Measurements from ENCODE around the gene SLC5A9. TPM values are rescaled to one million over a fixed set of nuclear protein-coding genes. Genes with fewer than 3 reads are reported as not detected.

The SLC5A9 gene
- total and polyA plus RNA-seq, 10 of the 15 experiments (the other 5 are each of a cell fraction or from before 2014, with no cell fraction given): 0.03 TPM; not detected in 9

DNA sequence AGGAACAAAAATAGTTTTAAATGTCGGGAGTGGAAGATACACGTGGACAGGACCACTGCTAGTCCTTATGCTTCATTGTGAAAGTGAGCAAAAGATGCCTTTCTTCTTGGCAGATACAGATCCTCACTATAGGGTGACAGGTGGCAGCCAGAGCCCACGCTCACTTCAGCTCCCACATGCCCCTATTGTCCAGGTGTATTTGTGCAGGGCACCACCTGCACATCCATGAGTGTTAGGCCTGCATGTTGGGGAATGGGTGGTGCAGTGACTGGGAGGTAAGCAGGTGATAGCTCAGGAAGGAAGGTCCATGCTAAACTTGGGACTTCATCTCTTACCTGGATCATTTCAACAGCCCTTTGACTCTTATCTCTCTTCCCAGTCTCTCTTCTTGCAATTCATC is 27.4 kb downstream of the SLC5A9 start:
- Histone ChIP-seq H3K79me2 (ENCODE audit: control insufficient read depth, insufficient read depth, low read length) (no peaks in the 10 kb centered on the region), H3K36me3 (ENCODE audit: control insufficient read depth in 2 of 2, insufficient read depth in 2 of 2, low read length in 1 of 2) (no peaks in the 10 kb centered on the region), H4K20me1 (ENCODE audit: control insufficient read depth, insufficient read depth) (no peaks in the 10 kb centered on the region; the same call in 1 of the 2 replicates), H3K4me2 (ENCODE audit: control insufficient read depth, insufficient read depth) (no peak overlapping the region), H3K27ac (ENCODE audit: control insufficient read depth, insufficient read depth) (no peak overlapping the region), H3K4me1 (ENCODE audit: control insufficient read depth, insufficient read depth, low read length) (no peaks in the 10 kb centered on the region), H3K9me3 (replicated peaks; ENCODE audit: control insufficient read depth, insufficient read depth, low read length) (no peaks in the 10 kb centered on the region), H3K27me3 (replicated peaks in 1 of 2; ENCODE audit: control insufficient read depth in 2 of 2, insufficient read depth in 2 of 2, low read length in 1 of 2) (no peaks in the 10 kb centered on the region), H3K9ac (ENCODE audit: control insufficient read depth, insufficient read depth, low read length) (no peak overlapping the region), H2AFZ (ENCODE audit: control insufficient read depth, low read depth, low read length) (no peak overlapping the region), H3K4me3 (no peak overlapping the region)
- 5% methylated on average over 3 of the region's 3 CpGs for WGBS (ENCODE audit: insufficient coverage, insufficient replicate concordance, low lambda C conversion rate, missing lambda C conversion rate)
- ChIA-PET RAD21 (ENCODE audit: unreplicated experiment) (no interaction called here), SMC1A (ENCODE audit: uncharacterized antibody, unreplicated experiment) (no interaction called here), CTCF (interaction anchor here (0.7 kb wide), 1 partner anchor 281 kb away, joined by 3 read pairs; no protein-coding TSS in a partner anchor), POLR2A (no interaction called here)
- intact Hi-C loops (cut with micrococcal nuclease; ENCODE audit: unreplicated experiment) (no loop called here), in situ Hi-C loops (cut with MboI) (no loop called here)
- ATAC-seq (no peak), FAIRE-seq (no peak), DNase-seq (ENCODE audit: low read depth, low spot score) (no peak)
- no TSS peak for BruUV-seq (replicated peaks)
- TF ChIP-seq, protein P1, sequence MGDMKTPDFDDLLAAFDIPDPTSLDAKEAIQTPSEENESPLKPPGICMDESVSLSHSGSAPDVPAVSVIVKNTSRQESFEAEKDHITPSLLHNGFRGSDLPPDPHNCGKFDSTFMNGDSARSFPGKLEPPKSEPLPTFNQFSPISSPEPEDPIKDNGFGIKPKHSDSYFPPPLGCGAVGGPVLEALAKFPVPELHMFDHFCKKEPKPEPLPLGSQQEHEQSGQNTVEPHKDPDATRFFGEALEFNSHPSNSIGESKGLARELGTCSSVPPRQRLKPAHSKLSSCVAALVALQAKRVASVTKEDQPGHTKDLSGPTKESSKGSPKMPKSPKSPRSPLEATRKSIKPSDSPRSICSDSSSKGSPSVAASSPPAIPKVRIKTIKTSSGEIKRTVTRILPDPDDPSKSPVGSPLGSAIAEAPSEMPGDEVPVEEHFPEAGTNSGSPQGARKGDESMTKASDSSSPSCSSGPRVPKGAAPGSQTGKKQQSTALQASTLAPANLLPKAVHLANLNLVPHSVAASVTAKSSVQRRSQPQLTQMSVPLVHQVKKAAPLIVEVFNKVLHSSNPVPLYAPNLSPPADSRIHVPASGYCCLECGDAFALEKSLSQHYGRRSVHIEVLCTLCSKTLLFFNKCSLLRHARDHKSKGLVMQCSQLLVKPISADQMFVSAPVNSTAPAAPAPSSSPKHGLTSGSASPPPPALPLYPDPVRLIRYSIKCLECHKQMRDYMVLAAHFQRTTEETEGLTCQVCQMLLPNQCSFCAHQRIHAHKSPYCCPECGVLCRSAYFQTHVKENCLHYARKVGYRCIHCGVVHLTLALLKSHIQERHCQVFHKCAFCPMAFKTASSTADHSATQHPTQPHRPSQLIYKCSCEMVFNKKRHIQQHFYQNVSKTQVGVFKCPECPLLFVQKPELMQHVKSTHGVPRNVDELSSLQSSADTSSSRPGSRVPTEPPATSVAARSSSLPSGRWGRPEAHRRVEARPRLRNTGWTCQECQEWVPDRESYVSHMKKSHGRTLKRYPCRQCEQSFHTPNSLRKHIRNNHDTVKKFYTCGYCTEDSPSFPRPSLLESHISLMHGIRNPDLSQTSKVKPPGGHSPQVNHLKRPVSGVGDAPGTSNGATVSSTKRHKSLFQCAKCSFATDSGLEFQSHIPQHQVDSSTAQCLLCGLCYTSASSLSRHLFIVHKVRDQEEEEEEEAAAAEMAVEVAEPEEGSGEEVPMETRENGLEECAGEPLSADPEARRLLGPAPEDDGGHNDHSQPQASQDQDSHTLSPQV (IDR thresholded peaks at IDR 0.05): no peak
- TF ChIP-seq, protein P2, sequence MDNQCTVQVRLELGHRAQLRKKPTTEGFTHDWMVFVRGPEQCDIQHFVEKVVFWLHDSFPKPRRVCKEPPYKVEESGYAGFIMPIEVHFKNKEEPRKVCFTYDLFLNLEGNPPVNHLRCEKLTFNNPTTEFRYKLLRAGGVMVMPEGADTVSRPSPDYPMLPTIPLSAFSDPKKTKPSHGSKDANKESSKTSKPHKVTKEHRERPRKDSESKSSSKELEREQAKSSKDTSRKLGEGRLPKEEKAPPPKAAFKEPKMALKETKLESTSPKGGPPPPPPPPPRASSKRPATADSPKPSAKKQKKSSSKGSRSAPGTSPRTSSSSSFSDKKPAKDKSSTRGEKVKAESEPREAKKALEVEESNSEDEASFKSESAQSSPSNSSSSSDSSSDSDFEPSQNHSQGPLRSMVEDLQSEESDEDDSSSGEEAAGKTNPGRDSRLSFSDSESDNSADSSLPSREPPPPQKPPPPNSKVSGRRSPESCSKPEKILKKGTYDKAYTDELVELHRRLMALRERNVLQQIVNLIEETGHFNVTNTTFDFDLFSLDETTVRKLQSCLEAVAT (IDR thresholded peaks at IDR 0.05): no peak
- TF ChIP-seq POLR2AphosphoS5 (IDR thresholded peaks at IDR 0.05; ENCODE audit: low read length) (no peak), CBX3 (IDR thresholded peaks at IDR 0.05; ENCODE audit: borderline replicate concordance, low read depth) (no peak), JUND (IDR thresholded peaks at IDR 0.05; ENCODE audit: low read depth, low read length) (no peak), BRCA1 (IDR thresholded peaks at IDR 0.05; ENCODE audit: low read depth, low read length) (no peak), ATF7 (IDR thresholded peaks at IDR 0.05; ENCODE audit: low read depth) (no peak), NFYA (IDR thresholded peaks at IDR 0.05; ENCODE audit: borderline replicate concordance, low read depth, low read length) (no peak), ZNF274 (IDR thresholded peaks at IDR 0.05; ENCODE audit: insufficient read depth, insufficient read length) (no peak), RAD51 (IDR thresholded peaks at IDR 0.05) (no peak), TCF12 (IDR thresholded peaks at IDR 0.05; ENCODE audit: low read depth, low read length) (no peak), CHD2 (IDR thresholded peaks at IDR 0.05; ENCODE audit: borderline replicate concordance, low read depth, low read length) (no peak), NR2F1 (conservative IDR thresholded peaks at IDR 0.05) (no peak), NR2C2 (IDR thresholded peaks at IDR 0.05; ENCODE audit: borderline replicate concordance, control insufficient read depth, insufficient read length, low read depth) (no peak)
- TF ChIP-seq, protein P3, sequence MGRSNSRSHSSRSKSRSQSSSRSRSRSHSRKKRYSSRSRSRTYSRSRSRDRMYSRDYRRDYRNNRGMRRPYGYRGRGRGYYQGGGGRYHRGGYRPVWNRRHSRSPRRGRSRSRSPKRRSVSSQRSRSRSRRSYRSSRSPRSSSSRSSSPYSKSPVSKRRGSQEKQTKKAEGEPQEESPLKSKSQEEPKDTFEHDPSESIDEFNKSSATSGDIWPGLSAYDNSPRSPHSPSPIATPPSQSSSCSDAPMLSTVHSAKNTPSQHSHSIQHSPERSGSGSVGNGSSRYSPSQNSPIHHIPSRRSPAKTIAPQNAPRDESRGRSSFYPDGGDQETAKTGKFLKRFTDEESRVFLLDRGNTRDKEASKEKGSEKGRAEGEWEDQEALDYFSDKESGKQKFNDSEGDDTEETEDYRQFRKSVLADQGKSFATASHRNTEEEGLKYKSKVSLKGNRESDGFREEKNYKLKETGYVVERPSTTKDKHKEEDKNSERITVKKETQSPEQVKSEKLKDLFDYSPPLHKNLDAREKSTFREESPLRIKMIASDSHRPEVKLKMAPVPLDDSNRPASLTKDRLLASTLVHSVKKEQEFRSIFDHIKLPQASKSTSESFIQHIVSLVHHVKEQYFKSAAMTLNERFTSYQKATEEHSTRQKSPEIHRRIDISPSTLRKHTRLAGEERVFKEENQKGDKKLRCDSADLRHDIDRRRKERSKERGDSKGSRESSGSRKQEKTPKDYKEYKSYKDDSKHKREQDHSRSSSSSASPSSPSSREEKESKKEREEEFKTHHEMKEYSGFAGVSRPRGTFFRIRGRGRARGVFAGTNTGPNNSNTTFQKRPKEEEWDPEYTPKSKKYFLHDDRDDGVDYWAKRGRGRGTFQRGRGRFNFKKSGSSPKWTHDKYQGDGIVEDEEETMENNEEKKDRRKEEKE (IDR thresholded peaks at IDR 0.05): no peak
- TF ChIP-seq, protein P4, sequence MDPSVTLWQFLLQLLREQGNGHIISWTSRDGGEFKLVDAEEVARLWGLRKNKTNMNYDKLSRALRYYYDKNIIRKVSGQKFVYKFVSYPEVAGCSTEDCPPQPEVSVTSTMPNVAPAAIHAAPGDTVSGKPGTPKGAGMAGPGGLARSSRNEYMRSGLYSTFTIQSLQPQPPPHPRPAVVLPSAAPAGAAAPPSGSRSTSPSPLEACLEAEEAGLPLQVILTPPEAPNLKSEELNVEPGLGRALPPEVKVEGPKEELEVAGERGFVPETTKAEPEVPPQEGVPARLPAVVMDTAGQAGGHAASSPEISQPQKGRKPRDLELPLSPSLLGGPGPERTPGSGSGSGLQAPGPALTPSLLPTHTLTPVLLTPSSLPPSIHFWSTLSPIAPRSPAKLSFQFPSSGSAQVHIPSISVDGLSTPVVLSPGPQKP (IDR thresholded peaks at IDR 0.05; ENCODE audit: low read depth, low read length): no peak
